Measurements from ENCODE around the gene GLIS2.
"Not testable (repeated sequence)": the region's sequence is repeated elsewhere in the genome, so short reads cannot be mapped to it uniquely, and the experiment has no call there.

GLIS2 gene

DNA sequence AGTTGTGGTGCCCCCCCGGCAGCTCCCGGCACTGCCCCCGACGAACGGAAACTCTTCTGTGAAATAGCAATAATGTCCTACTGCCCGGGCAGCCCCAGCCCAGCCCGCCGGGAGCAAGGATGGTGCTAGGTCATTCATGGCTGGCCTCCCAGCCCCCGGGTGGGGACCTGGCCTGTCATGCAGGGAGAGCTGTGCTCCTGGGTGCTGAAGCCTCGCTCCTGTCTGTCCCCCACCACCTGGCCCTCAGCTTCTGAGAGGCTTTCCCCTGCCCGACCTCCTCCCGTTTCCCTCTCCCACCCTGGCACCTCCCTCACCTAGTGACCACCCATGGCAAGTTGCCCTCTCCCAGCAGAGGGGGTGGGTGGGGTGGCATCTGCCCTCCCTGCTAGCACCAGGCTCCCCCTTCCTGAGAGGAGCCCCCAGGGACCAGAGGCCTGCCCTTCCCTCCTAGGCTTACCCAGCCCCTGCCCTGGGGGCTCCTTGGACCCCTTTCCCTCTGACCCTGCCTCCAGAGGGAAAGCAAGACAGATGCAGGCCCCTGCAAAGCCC is 21.7 kb downstream of the GLIS2 start:
- DNase-seq, result no peak

DNA sequence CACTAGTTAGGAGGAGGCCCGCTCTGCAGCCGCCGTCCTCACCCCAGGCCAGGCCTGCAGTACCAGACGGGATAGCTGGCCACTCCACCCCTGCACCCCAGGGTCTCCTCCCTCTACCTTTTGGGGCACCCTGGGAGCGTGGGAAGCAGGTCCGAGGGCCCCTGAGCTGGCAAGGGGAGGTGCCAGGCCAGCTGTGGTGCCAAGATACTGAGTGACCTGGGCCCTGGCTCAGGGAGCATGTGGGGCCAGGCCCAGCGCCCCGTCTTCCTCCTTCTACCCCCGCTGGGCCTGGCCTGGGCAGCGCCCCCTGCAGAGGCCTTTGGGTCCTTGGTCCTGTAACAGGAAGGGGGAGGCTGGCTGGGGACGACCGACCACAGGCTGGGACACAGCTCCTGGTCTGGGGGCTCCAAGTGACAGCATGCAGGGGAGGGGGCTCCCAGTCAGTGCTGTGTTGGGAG is 22.3 kb downstream of the GLIS2 start:
- no peak for DNase-seq

DNA sequence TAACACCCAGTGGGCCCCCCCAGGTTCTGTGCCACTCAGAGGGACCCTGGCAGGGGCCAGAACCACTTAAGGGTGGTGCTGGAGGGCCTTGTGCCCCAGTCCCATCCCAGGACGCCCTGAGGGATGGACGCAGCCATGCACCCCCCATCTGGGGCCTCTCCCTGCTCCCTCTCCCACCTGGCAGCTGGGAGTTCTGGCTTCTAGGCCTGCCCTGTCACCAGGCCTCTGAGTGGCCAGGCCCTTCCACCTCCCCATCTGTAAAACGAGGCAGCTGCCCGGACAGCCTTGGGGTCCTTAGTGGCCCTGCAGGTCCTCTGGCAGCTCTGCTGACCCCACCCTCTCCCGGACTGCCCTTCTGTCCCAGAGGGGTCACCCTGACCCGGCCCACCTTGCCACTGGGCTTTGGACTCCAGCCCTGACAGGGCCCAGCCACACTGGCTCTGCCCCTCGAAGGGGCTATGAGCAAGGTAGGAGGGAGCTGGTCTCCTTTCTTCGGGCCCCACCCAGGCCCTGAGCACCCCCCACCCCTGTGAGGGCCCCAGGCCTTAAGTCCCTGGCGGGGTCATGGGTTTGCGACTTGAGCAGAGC is 22.9 kb downstream of the GLIS2 start:
- DNase-seq, result no peak

DNA sequence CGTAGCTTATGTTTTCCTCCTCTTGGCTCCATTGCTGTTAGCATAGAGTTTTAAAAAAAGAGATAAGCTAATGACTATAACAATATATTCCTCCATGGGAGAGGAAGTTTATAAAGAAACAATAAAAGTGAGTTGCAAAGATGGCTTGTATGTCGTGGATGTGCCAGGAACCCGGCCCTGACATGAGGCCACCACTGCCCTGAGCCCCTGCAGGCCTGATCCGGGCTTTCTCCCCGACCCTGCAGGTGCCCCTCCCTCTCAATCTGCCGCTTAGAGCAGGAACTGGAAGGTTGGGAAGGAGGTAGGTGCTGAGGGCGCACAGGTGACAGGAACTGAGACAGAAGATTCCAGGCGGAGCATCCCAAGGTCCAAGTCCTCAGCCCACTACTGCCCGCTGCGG is 23.6 kb downstream of the GLIS2 start:
- no peak for DNase-seq

DNA sequence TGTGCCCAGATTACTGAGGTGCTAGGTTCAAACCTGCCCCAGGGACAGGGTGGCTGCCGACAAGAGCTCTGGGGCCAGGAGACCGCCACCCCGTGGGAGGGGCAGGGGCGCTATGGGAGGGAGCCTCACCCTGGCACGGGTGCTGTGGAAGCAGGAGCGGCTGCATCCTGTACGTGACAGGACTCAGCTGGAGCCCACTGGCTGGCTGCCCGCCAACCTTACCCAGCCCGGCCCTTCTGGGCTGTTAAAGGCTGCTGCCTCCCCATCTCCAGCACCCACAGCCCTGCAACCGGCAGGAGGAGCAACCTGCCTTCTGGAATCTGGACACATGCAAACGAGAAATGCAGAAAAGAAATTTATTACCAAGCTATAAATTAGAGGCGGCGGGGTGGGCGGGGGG is 24.0 kb downstream of the GLIS2 start:
- DNase-seq, result no peak

DNA sequence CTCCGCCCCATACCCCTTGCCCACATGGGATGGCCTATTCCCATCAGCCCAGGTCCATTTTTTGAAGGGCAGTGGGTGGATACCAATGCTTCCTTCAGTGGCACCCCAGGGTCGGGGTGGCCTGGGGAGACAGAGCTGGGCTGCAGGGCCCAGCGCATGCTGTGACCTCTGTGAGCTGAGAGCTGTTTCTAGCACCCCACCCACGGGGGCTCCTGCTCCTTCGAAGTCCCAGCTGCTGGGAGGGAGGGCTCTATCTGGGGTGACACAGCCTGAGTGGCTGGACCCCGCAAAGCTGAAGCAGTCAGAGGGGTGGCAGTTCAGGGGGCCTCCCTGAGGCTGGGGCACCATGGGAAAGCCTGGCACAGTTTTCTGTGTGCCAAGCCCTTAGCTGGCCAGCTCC is 24.6 kb downstream of the GLIS2 start:
- no peak for DNase-seq

DNA sequence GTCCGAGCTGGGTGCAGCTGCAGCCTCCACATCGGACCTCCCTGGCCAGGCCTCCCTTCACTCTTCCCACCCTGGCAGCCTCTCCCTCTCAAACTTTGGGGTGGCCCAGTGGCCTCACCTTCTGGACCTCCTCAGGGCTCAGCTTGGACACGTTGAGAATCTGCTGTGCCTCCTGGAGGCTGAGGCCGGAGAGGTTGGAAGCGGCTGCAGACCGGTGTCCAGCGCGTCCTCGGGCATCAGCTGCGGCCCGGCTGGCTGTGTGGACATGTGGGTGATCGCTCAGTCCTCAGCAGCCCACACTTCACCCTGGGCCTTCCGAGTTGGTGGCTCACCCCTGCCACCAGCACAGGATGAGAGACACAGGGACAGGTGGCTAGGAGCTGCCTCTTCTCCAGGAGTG is 25.4 kb downstream of the GLIS2 start:
- no peak for DNase-seq

DNA sequence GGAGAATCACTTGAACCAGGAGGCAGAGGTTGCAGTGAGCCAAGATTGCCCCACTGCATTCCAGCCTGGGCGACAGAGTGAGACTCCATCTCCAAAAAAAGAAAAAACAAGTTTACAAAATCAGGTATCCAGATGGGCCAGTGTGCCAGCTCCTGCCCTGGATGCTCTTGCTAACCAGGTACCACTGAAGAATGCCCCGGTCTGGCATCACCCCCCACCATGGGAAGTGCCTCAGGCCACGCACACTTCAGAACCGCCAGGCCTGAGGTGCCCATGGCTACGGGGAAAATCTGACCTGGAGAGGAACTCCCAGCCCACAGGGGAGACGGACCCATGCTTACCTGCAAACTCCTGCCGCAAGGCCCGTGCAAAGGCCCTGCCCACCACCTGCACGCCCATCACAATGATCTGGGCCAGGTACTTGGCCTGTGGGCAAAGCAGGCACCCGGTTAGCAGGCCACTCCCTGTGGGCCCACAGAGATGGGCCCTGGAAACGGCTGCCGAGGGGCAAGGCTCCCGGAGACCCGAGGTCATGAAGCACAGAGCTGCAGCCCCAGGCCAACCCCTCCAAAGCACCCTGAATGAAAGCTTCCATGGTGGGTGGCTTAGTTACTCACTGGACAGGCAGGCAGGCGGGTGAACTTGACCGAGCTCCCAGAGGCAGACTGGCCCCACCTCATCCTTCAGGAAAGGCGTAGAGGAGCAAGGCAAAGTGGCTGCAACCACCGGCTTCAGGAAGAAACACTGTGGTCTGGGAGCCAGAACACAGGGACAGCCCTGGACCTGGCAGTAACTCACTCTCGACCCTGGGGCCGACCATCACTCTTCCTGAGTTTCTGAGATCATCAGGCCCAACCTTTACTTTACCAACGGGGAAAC is 27.2 kb downstream of the GLIS2 start:
- DNase-seq, result no peak

DNA sequence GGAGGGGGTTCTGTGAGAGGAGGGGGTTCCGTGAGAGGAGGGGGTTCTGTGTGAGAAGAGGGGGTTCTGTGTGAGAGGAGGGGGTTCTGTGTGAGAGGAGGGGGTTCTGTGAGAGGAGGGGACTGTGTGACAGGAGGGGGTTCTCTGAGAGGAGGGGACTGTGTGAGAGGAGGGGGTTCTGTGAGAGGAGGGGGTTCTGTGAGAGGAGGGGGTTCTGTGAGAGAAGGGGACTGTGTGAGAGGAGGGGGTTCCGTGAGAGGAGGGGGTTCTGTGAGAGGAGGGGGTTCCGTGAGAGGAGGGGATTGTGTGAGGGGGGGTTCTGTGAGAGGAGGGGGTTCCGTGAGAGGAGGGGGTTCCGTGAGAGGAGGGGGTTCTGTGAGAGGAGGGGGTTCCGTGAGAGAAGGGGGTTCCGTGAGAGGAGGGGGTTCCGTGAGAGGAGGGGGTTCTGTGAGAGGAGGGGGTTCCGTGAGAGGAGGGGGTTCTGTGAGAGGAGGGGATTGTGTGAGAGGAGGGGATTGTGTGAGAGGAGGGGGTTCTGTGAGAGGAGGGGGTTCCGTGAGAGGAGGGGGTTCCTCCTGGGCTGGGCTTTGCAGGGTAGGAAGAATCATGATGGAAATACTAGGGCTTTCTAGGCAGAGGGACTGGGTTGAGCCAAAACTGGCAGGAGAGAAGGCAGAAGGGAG is 28.6 kb downstream of the GLIS2 start:
- DNase-seq, result not testable (repeated sequence)

DNA sequence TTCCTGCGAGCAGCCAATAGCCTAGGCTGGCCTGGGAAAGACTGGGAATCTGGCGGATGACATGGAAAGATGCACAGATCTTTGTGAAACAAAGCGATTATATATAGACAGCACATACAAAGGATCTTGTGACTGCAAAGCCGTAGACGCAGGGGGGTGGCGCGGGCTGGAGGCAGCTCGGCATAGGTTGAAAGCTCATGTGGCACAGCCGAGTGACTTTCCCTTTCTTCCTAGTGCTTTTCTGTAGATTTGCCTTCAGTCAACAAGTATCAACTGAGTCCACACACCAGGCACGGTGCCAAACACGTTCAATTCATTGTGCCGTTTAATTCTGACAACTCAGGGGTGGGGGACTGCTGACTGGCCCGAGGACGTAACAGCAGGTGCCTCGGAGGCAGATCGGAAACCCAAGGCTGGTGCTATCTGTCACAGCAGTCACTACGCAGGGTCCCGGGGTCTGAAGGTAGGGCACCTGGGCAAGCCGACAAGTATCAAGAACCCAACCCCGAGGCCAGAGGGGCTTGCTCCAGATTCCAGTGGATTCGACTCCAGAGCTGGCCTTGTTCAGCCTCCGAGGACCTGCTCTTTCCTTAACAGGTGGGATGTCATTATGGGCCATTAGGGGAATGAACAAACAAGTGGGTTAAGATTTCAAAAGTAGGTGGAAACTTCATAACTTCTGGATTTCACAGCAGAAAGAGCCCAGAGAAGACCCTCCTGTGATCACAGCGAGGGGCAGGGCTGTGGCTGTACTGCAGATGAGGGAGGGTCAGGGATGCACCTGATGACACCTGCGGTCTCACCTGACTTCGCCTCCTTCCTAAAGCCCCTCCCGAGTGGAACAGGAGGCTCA is 29.3 kb downstream of the GLIS2 start:
- no peak for DNase-seq

DNA sequence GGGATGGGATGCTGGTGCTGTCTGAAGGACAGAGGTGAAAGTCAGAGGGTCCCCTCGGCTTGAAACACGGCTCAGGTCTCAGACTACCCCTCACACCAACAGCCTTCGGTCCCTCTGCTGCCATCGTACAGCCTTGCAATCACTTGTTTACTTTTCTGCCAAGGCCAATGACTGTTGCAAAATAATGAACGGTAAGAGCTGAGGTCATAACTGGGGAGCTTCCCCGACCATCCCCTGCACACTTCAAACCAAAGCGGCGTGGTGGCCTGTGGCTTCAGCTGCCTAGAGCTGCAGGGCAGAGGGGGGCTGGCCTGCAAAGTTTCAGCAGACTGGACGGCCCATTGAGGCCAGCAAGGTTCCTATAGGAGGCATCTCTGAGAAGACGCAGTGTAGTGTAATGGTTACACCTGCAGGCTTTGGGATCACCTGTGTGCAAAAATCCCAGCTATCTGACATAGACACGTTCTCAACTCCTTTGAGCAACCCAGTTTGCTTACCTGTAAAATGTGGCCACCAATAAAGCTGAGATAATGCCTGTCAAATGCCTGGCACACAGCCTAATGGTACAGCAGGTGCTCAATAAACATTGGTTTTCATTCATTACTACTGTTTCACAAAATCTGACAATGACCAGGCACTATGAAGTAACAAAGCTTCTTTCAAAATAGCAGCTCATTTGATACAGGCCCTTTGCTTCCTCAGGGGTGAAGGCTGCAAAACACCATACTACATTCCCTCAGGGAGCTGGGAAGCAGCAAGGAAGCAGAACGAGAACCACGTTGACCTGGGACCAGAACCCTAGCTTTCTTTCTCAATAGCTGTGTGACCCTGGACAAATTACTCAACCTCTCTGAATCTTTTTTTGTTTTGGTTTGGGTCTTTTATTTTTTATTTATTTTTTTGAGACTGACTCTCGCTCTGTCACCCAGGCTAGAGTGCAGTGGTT is 30.2 kb downstream of the GLIS2 start:
- no peak for DNase-seq

DNA sequence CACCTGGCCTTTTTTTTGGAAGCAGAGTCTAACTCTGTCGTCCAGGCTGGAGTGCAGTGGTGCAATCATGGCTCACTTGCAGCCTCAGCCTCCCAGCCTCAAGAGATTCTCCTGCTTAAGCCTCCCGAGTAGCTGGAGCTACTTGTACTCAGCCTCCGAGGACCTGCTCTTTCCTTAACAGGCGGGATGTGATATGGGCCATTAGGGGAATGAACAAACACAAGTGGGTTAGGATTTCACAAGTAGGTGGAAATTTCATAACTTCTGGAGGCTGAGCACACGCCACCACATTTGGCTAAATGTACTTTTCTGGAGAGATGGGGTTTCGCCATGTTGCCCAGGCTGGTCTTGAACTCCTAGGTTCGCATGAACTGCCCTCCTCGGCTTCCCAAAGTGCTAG is 31.1 kb downstream of the GLIS2 start:
- no peak for DNase-seq

DNA sequence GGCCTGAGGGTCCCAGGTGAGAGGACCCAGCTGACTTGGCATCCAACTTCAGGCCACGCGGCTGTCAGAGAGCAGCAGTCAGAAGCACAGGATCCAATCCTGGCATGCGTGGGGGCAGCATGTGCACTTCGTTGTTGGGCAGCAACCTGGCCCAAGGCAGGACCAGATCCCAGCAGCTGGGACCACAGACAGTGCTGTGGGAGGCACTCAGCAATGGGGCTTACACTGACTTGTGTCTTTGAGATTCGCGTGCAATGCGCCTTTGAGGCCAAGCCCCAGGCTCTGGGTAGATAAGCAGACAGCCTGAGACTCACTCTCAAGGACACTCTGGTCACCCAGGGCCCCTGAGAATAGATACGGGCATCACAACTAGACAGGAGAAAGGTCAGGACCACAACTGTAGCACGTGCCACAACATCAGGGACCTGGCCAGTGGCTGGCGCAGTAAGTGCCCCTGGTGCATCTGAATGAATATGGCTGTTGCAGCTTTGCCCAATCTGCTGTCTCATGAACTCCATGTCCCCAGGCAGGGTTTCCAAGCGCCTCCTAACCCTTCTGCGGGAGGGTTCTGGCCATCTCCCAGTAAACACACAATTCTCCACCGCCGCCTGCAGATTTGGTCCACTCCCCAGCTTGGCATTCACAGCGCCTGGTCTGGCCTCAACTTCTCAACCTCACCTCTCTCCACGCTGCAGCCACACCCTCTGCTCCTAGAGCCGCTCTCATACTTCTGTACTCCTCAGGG is 32.1 kb downstream of the GLIS2 start:
- peak; percentile 91 for DNase-seq

DNA sequence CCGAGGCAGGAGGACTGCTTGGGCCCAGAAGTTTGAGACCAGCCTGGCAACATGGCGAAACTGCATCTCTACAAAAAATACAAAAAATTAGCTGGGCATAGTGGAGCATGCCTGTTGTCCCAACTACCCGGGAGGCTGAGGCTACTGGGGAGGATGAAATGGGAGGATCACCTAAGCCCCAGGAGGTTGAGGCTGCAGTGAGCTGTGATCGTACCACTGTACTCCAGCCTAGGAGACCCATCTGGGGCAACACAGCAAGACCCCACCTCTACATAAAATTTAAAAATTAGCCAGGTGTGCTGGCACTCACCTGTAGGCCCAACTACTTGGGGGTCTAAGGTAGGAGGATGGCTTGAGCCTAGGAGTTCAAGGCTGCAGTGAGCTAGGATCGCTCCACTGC is 33.5 kb downstream of the GLIS2 start:
- DNase-seq, result no peak

DNA sequence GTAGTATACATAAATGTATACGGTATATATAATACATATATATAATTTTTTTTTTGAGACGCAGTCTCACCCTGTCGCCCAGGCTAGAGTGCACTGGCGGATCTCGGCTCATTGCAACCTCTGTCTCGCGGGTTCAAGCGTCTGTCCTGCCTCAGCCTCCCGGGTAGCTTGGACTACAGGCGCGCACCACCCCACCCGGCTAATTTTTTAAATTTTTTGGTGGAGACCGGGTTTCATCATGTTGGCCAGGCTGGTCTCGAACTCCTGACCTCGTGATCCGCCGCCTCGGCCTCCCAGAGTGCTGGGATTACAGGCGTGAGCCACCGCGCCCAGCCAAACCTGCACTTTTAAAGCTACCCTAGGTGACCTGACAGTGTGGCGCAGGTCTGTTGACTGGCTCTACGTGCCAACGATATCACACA is 34.5 kb downstream of the GLIS2 start:
- no peak for DNase-seq

DNA sequence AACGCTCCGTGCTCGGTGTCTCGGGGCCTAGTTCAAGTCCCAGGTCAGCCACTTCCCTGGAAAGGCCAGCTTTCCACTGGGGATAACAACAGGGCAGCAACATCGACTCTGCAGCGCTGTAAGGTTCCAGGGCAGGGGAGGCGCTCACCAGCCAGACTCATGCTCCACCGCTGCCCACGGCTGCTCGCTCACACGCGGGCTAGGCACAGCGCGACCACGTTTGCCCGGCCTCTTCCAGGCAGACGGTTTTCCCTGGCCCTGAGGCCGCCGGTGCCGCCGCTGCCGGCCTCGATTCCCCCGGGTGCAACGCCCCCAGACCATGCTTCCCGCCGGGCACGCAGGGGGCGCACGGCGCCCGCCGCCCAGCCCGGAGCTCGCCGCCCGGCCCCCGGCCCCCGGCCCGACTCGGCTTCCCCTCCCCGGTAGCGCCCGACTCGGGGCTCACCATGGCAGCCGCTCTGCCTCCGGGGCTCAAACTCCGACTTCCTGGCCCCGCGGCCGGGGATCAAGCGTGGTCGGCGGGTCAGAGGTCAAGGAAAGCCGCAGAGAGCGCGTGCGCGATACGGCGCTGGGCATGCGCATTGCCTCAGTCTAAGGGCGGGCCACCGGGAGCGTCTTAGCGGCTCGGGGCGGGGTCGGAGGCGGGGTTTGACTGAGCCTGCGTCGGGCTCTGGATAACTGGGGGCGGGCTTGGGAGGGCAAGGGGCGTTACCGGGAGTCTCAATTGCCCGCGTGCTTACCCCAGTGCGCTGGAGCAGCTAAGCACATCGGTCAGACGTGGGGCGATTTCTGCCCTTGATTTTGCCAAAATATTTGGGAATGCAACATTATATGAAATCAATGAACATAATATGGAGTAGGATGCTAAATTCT is 35.2 kb downstream of the GLIS2 start, which contains the start of gene PAM16:
PAM16 (minus strand) TSS at position 535 of the 873 bp plus-strand sequence; CDS start at position 448, 87 bp downstream.
- DNase-seq, result peak; percentile 98

DNA sequence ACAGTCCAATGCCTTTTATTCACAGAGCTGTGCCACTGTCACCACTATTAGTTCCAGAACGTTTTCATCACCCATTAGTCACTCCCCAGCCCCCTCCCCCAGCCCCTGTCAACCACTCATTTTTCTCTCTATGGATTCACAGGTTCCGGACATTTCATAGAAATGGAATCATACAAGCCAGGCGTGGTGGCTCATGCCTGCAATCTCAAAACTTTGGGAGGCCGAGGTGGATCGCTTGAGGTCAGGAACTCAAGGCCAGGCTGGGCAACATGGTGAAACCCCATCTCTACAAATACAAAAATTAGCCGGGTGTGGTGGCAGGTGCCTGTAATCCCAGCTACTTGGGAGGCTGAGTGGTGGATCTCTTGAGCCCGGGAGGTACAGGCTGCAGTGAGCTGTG is 36.0 kb downstream of the GLIS2 start:
- no peak for DNase-seq

DNA sequence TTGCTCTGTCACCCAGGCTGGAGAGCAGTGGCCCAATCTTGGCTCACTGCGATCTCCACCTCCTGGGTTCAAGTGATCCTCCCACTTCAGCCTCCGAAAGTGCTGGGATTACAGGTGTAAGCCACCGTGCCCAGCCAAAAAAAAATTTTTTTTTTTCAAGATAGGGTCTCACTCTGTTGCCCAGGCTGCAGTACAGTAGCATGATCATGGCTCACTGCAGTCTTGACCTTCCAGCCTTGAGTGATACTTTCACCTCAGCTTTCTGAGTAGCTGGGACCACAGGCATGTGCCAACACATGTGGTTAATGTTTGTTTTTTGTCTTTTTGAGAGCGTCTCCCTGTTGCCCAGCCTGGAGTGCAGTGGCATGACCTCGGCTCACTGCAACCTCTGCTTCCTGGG is 37.0 kb downstream of the GLIS2 start:
- no peak for DNase-seq

DNA sequence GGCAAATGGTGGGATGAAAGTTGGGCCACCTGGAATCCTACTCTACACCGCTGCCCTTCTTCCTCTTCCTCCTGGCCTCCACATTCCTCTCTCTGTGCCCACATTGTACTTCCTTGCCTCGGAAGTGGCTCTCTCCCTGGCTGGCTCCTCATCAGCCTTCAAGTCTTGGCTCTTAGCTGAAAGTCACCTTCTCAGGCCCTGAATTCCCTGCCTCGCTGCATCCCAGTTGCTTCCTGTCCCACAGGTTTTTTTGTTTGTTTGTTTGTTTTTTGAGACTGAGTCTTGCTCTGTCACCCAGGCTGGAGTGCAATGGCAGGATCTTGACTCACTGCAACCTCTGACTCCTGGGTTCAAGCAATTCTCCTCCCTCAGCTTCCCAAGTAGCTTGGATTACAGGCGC is 37.8 kb downstream of the GLIS2 start:
- no peak for DNase-seq

Data from OCI-M1 (cell line).